Measurements from ENCODE around the gene HEATR1.

DNA sequence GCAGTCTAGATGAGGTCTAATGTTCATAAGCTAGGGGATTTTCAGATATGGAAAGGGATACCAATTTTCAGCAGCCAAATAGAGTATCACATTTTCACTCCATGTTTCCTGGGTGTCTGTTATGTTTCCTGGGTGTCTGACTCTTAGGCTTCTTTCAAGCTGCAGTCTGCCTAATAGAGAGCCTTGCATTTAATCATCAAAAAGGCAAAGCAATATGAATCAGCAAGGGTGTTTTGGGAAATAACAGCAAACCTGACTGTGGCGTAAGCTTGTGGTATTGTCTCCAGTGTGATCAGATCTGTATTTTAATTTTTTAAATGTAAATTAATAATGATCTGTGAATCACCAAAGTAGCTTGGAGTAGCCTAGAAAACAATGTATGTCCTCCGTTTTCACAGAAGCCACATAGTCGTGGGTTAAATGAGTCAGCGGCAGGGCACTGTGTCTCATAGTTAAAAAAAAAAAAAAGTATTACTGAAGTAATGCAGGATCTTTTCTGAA lies 70.1 kb downstream of the HEATR1 start:
- TF ChIP-seq, protein P1, sequence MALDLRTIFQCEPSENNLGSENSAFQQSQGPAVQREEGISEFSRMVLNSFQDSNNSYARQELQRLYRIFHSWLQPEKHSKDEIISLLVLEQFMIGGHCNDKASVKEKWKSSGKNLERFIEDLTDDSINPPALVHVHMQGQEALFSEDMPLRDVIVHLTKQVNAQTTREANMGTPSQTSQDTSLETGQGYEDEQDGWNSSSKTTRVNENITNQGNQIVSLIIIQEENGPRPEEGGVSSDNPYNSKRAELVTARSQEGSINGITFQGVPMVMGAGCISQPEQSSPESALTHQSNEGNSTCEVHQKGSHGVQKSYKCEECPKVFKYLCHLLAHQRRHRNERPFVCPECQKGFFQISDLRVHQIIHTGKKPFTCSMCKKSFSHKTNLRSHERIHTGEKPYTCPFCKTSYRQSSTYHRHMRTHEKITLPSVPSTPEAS (tag by site-specific recombination; IDR thresholded peaks at IDR 0.05), result no peak
- TF ChIP-seq HOXC10 (CRISPR knock-in tag; IDR thresholded peaks at IDR 0.05), result no peak
- TF ChIP-seq, protein P2, sequence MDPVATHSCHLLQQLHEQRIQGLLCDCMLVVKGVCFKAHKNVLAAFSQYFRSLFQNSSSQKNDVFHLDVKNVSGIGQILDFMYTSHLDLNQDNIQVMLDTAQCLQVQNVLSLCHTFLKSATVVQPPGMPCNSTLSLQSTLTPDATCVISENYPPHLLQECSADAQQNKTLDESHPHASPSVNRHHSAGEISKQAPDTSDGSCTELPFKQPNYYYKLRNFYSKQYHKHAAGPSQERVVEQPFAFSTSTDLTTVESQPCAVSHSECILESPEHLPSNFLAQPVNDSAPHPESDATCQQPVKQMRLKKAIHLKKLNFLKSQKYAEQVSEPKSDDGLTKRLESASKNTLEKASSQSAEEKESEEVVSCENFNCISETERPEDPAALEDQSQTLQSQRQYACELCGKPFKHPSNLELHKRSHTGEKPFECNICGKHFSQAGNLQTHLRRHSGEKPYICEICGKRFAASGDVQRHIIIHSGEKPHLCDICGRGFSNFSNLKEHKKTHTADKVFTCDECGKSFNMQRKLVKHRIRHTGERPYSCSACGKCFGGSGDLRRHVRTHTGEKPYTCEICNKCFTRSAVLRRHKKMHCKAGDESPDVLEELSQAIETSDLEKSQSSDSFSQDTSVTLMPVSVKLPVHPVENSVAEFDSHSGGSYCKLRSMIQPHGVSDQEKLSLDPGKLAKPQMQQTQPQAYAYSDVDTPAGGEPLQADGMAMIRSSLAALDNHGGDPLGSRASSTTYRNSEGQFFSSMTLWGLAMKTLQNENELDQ (tag by site-specific recombination; IDR thresholded peaks at IDR 0.05; ENCODE audit: low read depth), result no peak
- TF ChIP-seq, protein P3, sequence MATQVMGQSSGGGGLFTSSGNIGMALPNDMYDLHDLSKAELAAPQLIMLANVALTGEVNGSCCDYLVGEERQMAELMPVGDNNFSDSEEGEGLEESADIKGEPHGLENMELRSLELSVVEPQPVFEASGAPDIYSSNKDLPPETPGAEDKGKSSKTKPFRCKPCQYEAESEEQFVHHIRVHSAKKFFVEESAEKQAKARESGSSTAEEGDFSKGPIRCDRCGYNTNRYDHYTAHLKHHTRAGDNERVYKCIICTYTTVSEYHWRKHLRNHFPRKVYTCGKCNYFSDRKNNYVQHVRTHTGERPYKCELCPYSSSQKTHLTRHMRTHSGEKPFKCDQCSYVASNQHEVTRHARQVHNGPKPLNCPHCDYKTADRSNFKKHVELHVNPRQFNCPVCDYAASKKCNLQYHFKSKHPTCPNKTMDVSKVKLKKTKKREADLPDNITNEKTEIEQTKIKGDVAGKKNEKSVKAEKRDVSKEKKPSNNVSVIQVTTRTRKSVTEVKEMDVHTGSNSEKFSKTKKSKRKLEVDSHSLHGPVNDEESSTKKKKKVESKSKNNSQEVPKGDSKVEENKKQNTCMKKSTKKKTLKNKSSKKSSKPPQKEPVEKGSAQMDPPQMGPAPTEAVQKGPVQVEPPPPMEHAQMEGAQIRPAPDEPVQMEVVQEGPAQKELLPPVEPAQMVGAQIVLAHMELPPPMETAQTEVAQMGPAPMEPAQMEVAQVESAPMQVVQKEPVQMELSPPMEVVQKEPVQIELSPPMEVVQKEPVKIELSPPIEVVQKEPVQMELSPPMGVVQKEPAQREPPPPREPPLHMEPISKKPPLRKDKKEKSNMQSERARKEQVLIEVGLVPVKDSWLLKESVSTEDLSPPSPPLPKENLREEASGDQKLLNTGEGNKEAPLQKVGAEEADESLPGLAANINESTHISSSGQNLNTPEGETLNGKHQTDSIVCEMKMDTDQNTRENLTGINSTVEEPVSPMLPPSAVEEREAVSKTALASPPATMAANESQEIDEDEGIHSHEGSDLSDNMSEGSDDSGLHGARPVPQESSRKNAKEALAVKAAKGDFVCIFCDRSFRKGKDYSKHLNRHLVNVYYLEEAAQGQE (tag by site-specific recombination; IDR thresholded peaks at IDR 0.05), result no peak
- TF ChIP-seq, protein P4, sequence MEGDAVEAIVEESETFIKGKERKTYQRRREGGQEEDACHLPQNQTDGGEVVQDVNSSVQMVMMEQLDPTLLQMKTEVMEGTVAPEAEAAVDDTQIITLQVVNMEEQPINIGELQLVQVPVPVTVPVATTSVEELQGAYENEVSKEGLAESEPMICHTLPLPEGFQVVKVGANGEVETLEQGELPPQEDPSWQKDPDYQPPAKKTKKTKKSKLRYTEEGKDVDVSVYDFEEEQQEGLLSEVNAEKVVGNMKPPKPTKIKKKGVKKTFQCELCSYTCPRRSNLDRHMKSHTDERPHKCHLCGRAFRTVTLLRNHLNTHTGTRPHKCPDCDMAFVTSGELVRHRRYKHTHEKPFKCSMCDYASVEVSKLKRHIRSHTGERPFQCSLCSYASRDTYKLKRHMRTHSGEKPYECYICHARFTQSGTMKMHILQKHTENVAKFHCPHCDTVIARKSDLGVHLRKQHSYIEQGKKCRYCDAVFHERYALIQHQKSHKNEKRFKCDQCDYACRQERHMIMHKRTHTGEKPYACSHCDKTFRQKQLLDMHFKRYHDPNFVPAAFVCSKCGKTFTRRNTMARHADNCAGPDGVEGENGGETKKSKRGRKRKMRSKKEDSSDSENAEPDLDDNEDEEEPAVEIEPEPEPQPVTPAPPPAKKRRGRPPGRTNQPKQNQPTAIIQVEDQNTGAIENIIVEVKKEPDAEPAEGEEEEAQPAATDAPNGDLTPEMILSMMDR (tag by site-specific recombination; IDR thresholded peaks at IDR 0.05), result no peak
- TF ChIP-seq SCRT1 (tag by site-specific recombination; IDR thresholded peaks at IDR 0.05; ENCODE audit: borderline replicate concordance), result no peak
- TF ChIP-seq GLIS1 (tag by site-specific recombination; IDR thresholded peaks at IDR 0.05), result no peak
- TF ChIP-seq, protein P5, sequence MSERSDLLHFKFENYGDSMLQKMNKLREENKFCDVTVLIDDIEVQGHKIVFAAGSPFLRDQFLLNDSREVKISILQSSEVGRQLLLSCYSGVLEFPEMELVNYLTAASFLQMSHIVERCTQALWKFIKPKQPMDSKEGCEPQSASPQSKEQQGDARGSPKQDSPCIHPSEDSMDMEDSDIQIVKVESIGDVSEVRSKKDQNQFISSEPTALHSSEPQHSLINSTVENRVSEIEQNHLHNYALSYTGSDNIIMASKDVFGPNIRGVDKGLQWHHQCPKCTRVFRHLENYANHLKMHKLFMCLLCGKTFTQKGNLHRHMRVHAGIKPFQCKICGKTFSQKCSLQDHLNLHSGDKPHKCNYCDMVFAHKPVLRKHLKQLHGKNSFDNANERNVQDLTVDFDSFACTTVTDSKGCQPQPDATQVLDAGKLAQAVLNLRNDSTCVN (tag by site-specific recombination; optimal IDR thresholded peaks at IDR 0.05), result no peak
- TF ChIP-seq, protein P6, sequence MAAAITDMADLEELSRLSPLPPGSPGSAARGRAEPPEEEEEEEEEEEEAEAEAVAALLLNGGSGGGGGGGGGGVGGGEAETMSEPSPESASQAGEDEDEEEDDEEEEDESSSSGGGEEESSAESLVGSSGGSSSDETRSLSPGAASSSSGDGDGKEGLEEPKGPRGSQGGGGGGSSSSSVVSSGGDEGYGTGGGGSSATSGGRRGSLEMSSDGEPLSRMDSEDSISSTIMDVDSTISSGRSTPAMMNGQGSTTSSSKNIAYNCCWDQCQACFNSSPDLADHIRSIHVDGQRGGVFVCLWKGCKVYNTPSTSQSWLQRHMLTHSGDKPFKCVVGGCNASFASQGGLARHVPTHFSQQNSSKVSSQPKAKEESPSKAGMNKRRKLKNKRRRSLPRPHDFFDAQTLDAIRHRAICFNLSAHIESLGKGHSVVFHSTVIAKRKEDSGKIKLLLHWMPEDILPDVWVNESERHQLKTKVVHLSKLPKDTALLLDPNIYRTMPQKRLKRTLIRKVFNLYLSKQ (tag by site-specific recombination; IDR thresholded peaks at IDR 0.05; ENCODE audit: borderline replicate concordance), result no peak
- TF ChIP-seq, protein P7, sequence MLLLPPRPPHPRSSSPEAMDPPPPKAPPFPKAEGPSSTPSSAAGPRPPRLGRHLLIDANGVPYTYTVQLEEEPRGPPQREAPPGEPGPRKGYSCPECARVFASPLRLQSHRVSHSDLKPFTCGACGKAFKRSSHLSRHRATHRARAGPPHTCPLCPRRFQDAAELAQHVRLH (tag by site-specific recombination; IDR thresholded peaks at IDR 0.05), result no peak

Data from HEK293 (cell line).